Keratinocyte (primary cell): Measurements from ENCODE around the gene TEX101.

Experiments
- CTCF ChIP-seq, 3 experiments: IDR thresholded peaks in 1 of 3; conservative IDR thresholded peaks in 1 of 3; optimal IDR thresholded peaks in 1 of 3; 2 replicates in 2 of 3; 3 replicates in 1 of 3; pipeline versions ENCODE3 to v1.5.1; 2011; ENCODE audit warnings: low read length in 3 of 3, mild to moderate bottlenecking in 3 of 3, moderate library complexity in 2 of 3, control low read depth in 1 of 3, inconsistent platforms in 1 of 3; ENCODE audit not compliant: insufficient read depth in 2 of 3; ENCODE audit errors: extremely low read depth in 1 of 3
- EZH2 ChIP-seq: IDR thresholded peaks from one replicate; pipeline ENCODE4 v1.6.1; 2012; ENCODE audit warnings: inconsistent platforms, mild to moderate bottlenecking, low read length, moderate library complexity

GRCh38 chr19:43409415-43409814 lies 5.3 kb upstream of the TEX101 start:
- TF ChIP-seq CTCF (optimal IDR thresholded peaks at IDR 0.05 in 1 of 3, IDR thresholded peaks at IDR 0.05 in 1 of 3, conservative IDR thresholded peaks at IDR 0.05 in 1 of 3; ENCODE audit: extremely low read depth in 1 of 3, insufficient read depth in 2 of 3, low read length in 3 of 3) (no peak), EZH2 (no peak)
